BLaER1 treated with 17β-estradiol and CSF1 and Interleukin-3, amounts not matched to agents 10 nM and 100 nM (cell line): ENCODE data around the gene UBAC2.

Source experiments
- H3K27ac ChIP-seq, 11 experiments: shearing (Covaris generic); formaldehyde crosslinking; 2 replicates each; pipeline ENCODE4 v1.8.1; 2022
- H3K27me3 ChIP-seq, 11 experiments: shearing (Covaris generic); formaldehyde crosslinking; 2 replicates each; pipeline ENCODE4 v1.8.1; 2022
- H3K36me3 ChIP-seq, 11 experiments: shearing (Covaris generic); formaldehyde crosslinking; 2 replicates each; pipeline ENCODE4 v1.8.1; 2022
- H3K4me1 ChIP-seq, 10 experiments: shearing (Covaris generic); formaldehyde crosslinking; 2 replicates each; pipeline ENCODE4 v1.8.1; 2022
- H3K4me2 ChIP-seq, 11 experiments: shearing (Covaris generic); formaldehyde crosslinking; 2 replicates each; pipeline ENCODE4 v1.8.1; 2022
- H3K4me3 ChIP-seq, 10 experiments: shearing (Covaris generic); formaldehyde crosslinking; 2 replicates each; pipeline ENCODE4 v1.8.1; 2022
- H3K9ac ChIP-seq, 11 experiments: shearing (Covaris generic); formaldehyde crosslinking; 2 replicates each; pipeline ENCODE4 v1.8.1; 2022
- H3K9me3 ChIP-seq, 11 experiments: shearing (Covaris generic); formaldehyde crosslinking; replicated peaks in 1 of 11; 2 replicates each; pipeline ENCODE4 v1.8.1; 2022
- H4K20me1 ChIP-seq, 11 experiments: shearing (Covaris generic); formaldehyde crosslinking; 2 replicates each; pipeline ENCODE4 v1.8.1; 2022
- Cebpa-rat ChIP-seq, 11 experiments: shearing (Covaris generic); IDR thresholded peaks; 2 replicates each; pipeline ENCODE4 v1.8.1; 2022

Gene UBAC2

GRCh38 chr13:99265821-99266426, 65.3 kb downstream of the UBAC2 start:
- H3K4me2 ChIP-seq = peak overlapping the region; percentile 28 to 91 (median 82); a peak in 18 of 22 replicates
- H3K4me3 ChIP-seq = no peak overlapping the region
- no peak for TF ChIP-seq Cebpa-rat (IDR thresholded peaks at IDR 0.05)
- H3K9ac ChIP-seq = peak overlapping the region in 5 of 11 experiments; percentile 32 to 57 (median 42); a peak in 8 of 22 replicates
- H3K36me3 ChIP-seq = peaks cover 8 to 52% (median 24%) of the 10 kb centered on the region in 11 experiments; a peak in 20 of 22 replicates
- H3K4me1 ChIP-seq = peaks cover 80 to 98% (median 90%) of the 10 kb centered on the region in 10 experiments
- H3K27me3 ChIP-seq = no peaks in the 10 kb centered on the region
- H3K9me3 ChIP-seq = no peaks in the 10 kb centered on the region
- H4K20me1 ChIP-seq = peaks cover 0 to 32% (median 0%) of the 10 kb centered on the region in 11 experiments; a peak in 6 of 22 replicates
- peak overlapping the region in 7 of 11 experiments; percentile 45 to 93 (median 70); a peak in 10 of 22 replicates for H3K27ac ChIP-seq

- Histone ChIP-seq H3K27me3 (no peaks in the 10 kb centered on the region), H3K36me3 (peaks cover 8 to 52% (median 28%) of the 10 kb centered on the region in 11 experiments; a peak in 21 of 22 replicates), H3K4me2 (peak overlapping the region; percentile 14 to 74 (median 45); a peak in 20 of 22 replicates), H3K4me1 (peaks cover 71 to 95% (median 89%) of the 10 kb centered on the region in 10 experiments), H4K20me1 (peaks cover 0 to 30% (median 0%) of the 10 kb centered on the region in 11 experiments; a peak in 6 of 22 replicates), H3K9me3 (peaks cover 0 to 3% (median under 1%) of the 10 kb centered on the region in 11 experiments; a peak in 9 of 22 replicates), H3K4me3 (no peak overlapping the region), H3K27ac (peak overlapping the region in 4 of 11 experiments; percentile 14 to 49 (median 20); a peak in 5 of 22 replicates), H3K9ac (peak overlapping the region in 1 of 11 experiments; percentile 40; a peak in 2 of 22 replicates)
- TF ChIP-seq Cebpa-rat (IDR thresholded peaks at IDR 0.05) = no peak
These were observed 66.2 kb downstream of the UBAC2 start for GRCh38 chr13:99266827-99267226.

- no peak overlapping the region for H3K4me3 ChIP-seq
- peak overlapping the region in 8 of 11 experiments; percentile 37 to 74 (median 50); a peak in 13 of 22 replicates for H3K4me2 ChIP-seq
- peak overlapping the region in 8 of 11 experiments; percentile 2 to 49 (median 16); a peak in 10 of 22 replicates for H3K27ac ChIP-seq
- peaks cover 12 to 59% (median 34%) of the 10 kb centered on the region in 11 experiments; a peak in 21 of 22 replicates for H3K36me3 ChIP-seq
- H4K20me1 ChIP-seq = peaks cover 0 to 28% (median 0%) of the 10 kb centered on the region in 11 experiments; a peak in 6 of 22 replicates
- peak overlapping the region in 4 of 11 experiments; percentile 3 to 11 (median 6); a peak in 3 of 22 replicates for H3K9ac ChIP-seq
- H3K4me1 ChIP-seq = peaks cover 60 to 89% (median 81%) of the 10 kb centered on the region in 10 experiments
- H3K9me3 ChIP-seq = peaks cover 7 to 13% (median 10%) of the 10 kb centered on the region in 11 experiments; a peak in 21 of 22 replicates
- H3K27me3 ChIP-seq = no peaks in the 10 kb centered on the region
- no peak for TF ChIP-seq Cebpa-rat (IDR thresholded peaks at IDR 0.05)
These were observed 67.3 kb downstream of the UBAC2 start for GRCh38 chr13:99267927-99268326.

GRCh38 chr13:99268822-99269221, 68.2 kb downstream of the UBAC2 start:
- H3K9me3 ChIP-seq = peaks cover 8 to 13% (median 10%) of the 10 kb centered on the region in 11 experiments; a peak in 21 of 22 replicates
- no peaks in the 10 kb centered on the region for H3K27me3 ChIP-seq
- H3K4me3 ChIP-seq = no peak overlapping the region
- H3K4me2 ChIP-seq = peak overlapping the region; percentile 2 to 74 (median 39); a peak in 18 of 22 replicates
- H3K27ac ChIP-seq = peak overlapping the region in 5 of 11 experiments; percentile 14 to 49 (median 28); a peak in 8 of 22 replicates
- H3K4me1 ChIP-seq = peaks cover 52 to 80% (median 72%) of the 10 kb centered on the region in 10 experiments
- peaks cover 0 to 27% (median 0%) of the 10 kb centered on the region in 11 experiments; a peak in 6 of 22 replicates for H4K20me1 ChIP-seq
- TF ChIP-seq Cebpa-rat (IDR thresholded peaks at IDR 0.05) = no peak
- peaks cover 12 to 61% (median 31%) of the 10 kb centered on the region in 11 experiments; a peak in 21 of 22 replicates for H3K36me3 ChIP-seq
- peak overlapping the region in 2 of 11 experiments; percentile 24 to 25; a peak in 3 of 22 replicates for H3K9ac ChIP-seq

- Histone ChIP-seq H4K20me1 (peaks cover 0 to 18% (median 4%) of the 10 kb centered on the region in 11 experiments; a peak in 5 of 22 replicates), H3K27me3 (no peaks in the 10 kb centered on the region), H3K27ac (peak overlapping the region in 9 of 11 experiments; percentile 25 to 71 (median 57); a peak in 15 of 22 replicates), H3K36me3 (peaks cover 16 to 64% (median 40%) of the 10 kb centered on the region in 11 experiments), H3K9me3 (peaks cover 8 to 13% (median 10%) of the 10 kb centered on the region in 11 experiments; a peak in 21 of 22 replicates), H3K4me2 (peak overlapping the region in 5 of 11 experiments; percentile 23 to 76 (median 66); a peak in 8 of 22 replicates), H3K9ac (peak overlapping the region in 1 of 11 experiments; percentile 11; a peak in 2 of 22 replicates), H3K4me3 (no peak overlapping the region), H3K4me1 (peaks cover 48 to 80% (median 70%) of the 10 kb centered on the region in 10 experiments)
- TF ChIP-seq Cebpa-rat (IDR thresholded peaks at IDR 0.05) = no peak
These were observed 69.1 kb downstream of the UBAC2 start for GRCh38 chr13:99269627-99270241.

GRCh38 chr13:99270518-99270917, 69.9 kb downstream of the UBAC2 start:
- Histone ChIP-seq H3K27ac (peak overlapping the region in 9 of 11 experiments; percentile 25 to 71 (median 57); a peak in 15 of 22 replicates), H4K20me1 (peaks cover 0 to 12% (median 4%) of the 10 kb centered on the region in 11 experiments; a peak in 5 of 22 replicates), H3K27me3 (no peaks in the 10 kb centered on the region), H3K36me3 (peaks cover 20 to 62% (median 45%) of the 10 kb centered on the region in 11 experiments), H3K9ac (peak overlapping the region in 2 of 11 experiments; percentile 10 to 47; a peak in 4 of 22 replicates), H3K9me3 (peaks cover 8 to 13% (median 10%) of the 10 kb centered on the region in 11 experiments; a peak in 21 of 22 replicates), H3K4me2 (peak overlapping the region in 6 of 11 experiments; percentile 23 to 76 (median 54); a peak in 11 of 22 replicates), H3K4me1 (peaks cover 48 to 80% (median 70%) of the 10 kb centered on the region in 10 experiments), H3K4me3 (no peak overlapping the region)
- no peak for TF ChIP-seq Cebpa-rat (IDR thresholded peaks at IDR 0.05)

GRCh38 chr13:99271249-99271648, 70.6 kb downstream of the UBAC2 start:
- Histone ChIP-seq H3K9me3 (peaks cover 8 to 13% (median 10%) of the 10 kb centered on the region in 11 experiments; a peak in 21 of 22 replicates), H3K27me3 (no peaks in the 10 kb centered on the region), H3K4me3 (no peak overlapping the region), H3K4me1 (peaks cover 46 to 82% (median 71%) of the 10 kb centered on the region in 10 experiments), H3K27ac (peak overlapping the region in 9 of 11 experiments; percentile 3 to 71 (median 57); a peak in 14 of 22 replicates), H4K20me1 (peaks cover 0 to 12% (median 2%) of the 10 kb centered on the region in 11 experiments; a peak in 5 of 22 replicates), H3K9ac (peak overlapping the region in 3 of 11 experiments; percentile 10 to 47 (median 16); a peak in 4 of 22 replicates), H3K4me2 (peak overlapping the region in 6 of 11 experiments; percentile 23 to 76 (median 54); a peak in 10 of 22 replicates), H3K36me3 (peaks cover 27 to 69% (median 52%) of the 10 kb centered on the region in 11 experiments)
- no peak for TF ChIP-seq Cebpa-rat (IDR thresholded peaks at IDR 0.05)

- peak overlapping the region in 1 of 11 experiments; percentile 76; a peak in 1 of 22 replicates for H3K4me2 ChIP-seq
- H4K20me1 ChIP-seq = peaks cover 0 to 12% (median 0%) of the 10 kb centered on the region in 11 experiments; a peak in 3 of 22 replicates
- H3K27ac ChIP-seq = peak overlapping the region in 7 of 11 experiments; percentile 3 to 61 (median 34); a peak in 7 of 22 replicates
- no peak overlapping the region for H3K9ac ChIP-seq
- no peak for TF ChIP-seq Cebpa-rat (IDR thresholded peaks at IDR 0.05)
- H3K4me1 ChIP-seq = peaks cover 34 to 82% (median 70%) of the 10 kb centered on the region in 10 experiments
- H3K9me3 ChIP-seq = peaks cover 8 to 13% (median 10%) of the 10 kb centered on the region in 11 experiments; a peak in 21 of 22 replicates
- peaks cover 32 to 71% (median 56%) of the 10 kb centered on the region in 11 experiments for H3K36me3 ChIP-seq
- no peaks in the 10 kb centered on the region for H3K27me3 ChIP-seq
- H3K4me3 ChIP-seq = no peak overlapping the region
These were observed 71.8 kb downstream of the UBAC2 start for GRCh38 chr13:99272481-99272880.
